ENCODE measurements around the gene GCNT4.

GCNT4 gene

DNA sequence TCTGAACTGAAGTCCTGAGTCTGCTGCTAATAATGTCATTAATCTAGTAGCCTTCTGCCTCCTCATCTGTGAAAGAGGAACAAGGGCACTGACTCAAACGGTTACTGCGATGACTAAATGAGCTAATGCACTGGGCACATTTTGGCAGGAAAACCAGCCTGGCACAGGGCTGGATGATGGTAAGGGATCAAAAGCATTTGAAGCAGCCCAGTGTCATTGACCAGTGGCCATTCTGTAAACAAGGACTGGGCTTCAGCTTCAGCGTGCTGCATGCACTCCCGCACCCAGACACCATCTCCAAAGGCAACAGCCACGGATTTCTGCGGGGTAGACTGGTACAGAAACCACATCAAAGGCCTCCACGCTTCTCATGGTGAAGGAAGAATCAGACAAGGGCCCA is 8.0 kb downstream of the GCNT4 start:
- H3K36me3 ChIP-seq (ENCODE audit: insufficient read depth, low read length), result peaks cover 15% of the 10 kb centered on the region
- no peak overlapping the region for H3K9ac ChIP-seq (ENCODE audit: low read depth, low read length)
- peaks cover 11% of the 10 kb centered on the region for H3K4me1 ChIP-seq (ENCODE audit: insufficient read depth, low read length)
- H3K9me3 ChIP-seq (ENCODE audit: control insufficient read depth, insufficient read depth, low read length), result no peaks in the 10 kb centered on the region

DNA sequence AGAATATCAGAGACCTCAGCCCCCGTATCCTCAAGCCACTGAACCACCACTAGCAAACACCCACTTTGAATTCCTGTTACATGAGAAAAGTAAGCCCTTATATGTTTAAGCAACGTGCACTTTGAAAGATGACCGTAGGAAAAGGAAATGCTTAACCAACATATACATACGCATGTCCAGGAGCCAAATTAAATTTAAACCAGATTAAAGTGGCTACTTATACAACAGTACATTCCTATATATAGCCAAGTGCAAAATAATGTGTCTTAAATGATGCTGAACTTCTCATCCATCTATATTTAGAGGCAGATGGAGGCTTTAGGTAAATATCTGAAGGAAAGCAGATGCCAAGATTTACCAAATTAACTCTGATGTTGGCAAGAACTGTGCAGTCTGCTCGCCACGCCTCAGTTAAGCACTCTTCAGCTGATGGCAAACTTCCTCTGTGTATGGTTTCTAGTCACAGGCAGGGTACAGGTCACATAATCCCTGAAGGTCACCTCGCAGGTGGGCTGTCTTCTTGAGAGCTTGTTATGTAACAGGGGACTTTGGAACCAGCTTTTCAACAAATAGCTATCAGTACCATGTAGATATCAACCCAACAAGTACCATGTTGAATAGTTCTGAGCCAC is 8.6 kb downstream of the GCNT4 start:
- Histone ChIP-seq H3K9ac (ENCODE audit: low read depth, low read length) (no peak overlapping the region), H3K9me3 (ENCODE audit: control insufficient read depth, insufficient read depth, low read length) (no peaks in the 10 kb centered on the region), H3K36me3 (ENCODE audit: insufficient read depth, low read length) (peaks cover 15% of the 10 kb centered on the region), H3K4me1 (ENCODE audit: insufficient read depth, low read length) (peaks cover 6% of the 10 kb centered on the region; the same call in 1 of the 2 replicates)

DNA sequence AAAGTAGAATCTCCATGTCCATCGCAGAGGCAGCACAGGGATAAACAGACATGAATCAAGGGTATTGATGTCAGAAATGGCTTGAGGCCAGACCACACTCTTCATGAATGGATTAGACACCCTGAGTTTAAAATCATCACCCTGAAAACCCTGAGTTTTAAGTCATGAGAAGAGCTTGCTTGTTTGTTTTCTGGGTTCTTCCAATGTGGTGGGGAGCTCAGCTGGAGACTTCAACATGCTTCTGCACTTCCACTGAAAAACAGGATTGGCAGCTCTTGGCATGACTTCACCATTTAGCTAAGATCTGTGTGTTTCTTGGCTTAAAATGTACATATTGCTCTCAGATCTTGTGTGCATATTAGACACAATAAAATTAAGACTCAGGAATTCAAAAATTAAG is 9.8 kb downstream of the GCNT4 start:
- Histone ChIP-seq H3K9ac (ENCODE audit: low read depth, low read length) (no peak overlapping the region), H3K36me3 (ENCODE audit: insufficient read depth, low read length) (peaks cover 15% of the 10 kb centered on the region), H3K4me1 (ENCODE audit: insufficient read depth, low read length) (no peaks in the 10 kb centered on the region), H3K9me3 (ENCODE audit: control insufficient read depth, insufficient read depth, low read length) (no peaks in the 10 kb centered on the region)

DNA sequence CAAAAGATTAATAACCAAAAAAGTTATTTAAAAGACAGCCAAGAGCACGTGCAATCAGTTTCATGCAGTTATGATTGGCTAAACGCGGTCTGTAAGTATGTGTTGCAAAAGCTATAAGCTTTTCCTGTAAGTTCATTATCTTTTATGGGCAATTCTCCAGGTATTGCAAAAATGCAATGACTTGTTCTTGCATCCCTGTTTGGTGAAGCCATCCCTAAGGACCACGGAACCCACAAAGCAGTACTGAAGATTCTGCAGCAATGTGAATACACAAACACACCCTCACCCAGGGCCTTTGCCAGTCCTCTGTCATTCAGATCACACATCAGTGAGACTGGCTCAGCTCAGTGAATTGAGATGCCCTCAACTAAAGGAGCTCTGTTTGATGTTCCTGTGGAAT is 11.4 kb downstream of the GCNT4 start:
- Histone ChIP-seq H3K9me3 (ENCODE audit: control insufficient read depth, insufficient read depth, low read length) (no peaks in the 10 kb centered on the region), H3K4me1 (ENCODE audit: insufficient read depth, low read length) (no peaks in the 10 kb centered on the region; the same call in 1 of the 2 replicates), H3K36me3 (ENCODE audit: insufficient read depth, low read length) (peaks cover 9% of the 10 kb centered on the region), H3K9ac (ENCODE audit: low read depth, low read length) (no peak overlapping the region)

DNA sequence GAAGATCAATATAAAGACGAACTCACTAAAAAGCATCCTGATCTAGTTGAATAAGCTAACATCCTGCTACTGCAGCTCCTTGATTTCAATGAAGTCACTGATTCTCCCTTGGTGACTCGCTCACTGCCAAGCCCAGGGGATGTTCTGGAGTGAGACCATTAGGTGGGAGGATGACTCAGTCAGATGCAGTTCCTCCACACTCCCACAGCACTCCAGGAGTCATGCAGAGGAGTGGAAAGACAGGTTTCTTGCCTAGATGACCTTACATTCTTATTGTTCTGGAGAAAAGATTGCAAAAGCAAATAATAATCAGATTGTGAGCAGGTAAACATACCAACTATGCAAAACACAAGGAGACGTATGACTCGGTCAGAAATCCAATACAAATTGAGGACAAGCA is 15.3 kb downstream of the GCNT4 start:
- H3K4me1 ChIP-seq (ENCODE audit: insufficient read depth, low read length), result no peaks in the 10 kb centered on the region; the same call in 1 of the 2 replicates
- no peak overlapping the region for H3K9ac ChIP-seq (ENCODE audit: low read depth, low read length)

DNA sequence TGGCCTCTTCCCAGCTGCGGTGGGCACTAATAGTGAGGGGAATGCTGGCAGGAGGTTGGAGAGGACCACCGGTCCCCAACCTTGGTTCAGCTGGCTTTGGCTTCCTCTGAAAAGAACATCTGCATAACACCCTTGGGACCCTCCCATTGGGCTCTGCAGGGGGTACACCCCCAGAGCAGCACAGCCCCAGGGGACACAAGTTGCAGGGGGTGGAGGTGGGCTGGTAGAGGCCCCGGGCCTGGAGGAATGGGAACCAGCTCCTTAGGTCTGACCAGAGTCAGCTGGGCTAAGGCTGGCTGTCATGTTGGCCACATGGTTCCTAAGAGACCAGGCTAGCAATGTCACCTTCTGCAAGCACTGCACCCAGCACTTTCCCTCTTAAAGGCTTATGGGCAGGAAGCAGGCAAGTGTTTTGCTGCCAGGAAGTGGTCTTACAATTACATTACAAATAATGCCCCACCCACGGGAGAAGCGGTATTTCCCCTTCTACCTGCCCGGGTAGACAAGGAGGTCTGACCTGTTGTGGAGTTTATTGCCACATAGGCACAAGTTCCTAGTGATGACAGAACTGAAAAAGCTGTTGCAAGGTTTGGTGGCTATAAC is 18.1 kb downstream of the GCNT4 start:
- Histone ChIP-seq H3K36me3 (ENCODE audit: insufficient read depth, low read length) (peaks cover under 1% of the 10 kb centered on the region; the same call in 1 of the 2 replicates), H3K9me3 (ENCODE audit: control insufficient read depth, insufficient read depth, low read length) (no peaks in the 10 kb centered on the region), H3K4me1 (ENCODE audit: insufficient read depth, low read length) (no peaks in the 10 kb centered on the region; the same call in 1 of the 2 replicates), H3K9ac (ENCODE audit: low read depth, low read length) (no peak overlapping the region)

More for the DNA sequence above, 15.3 kb downstream of the GCNT4 start:
- H3K36me3 ChIP-seq (ENCODE audit: insufficient read depth, low read length), result no peaks in the 10 kb centered on the region
- no peaks in the 10 kb centered on the region for H3K9me3 ChIP-seq (ENCODE audit: control insufficient read depth, insufficient read depth, low read length)

DNA sequence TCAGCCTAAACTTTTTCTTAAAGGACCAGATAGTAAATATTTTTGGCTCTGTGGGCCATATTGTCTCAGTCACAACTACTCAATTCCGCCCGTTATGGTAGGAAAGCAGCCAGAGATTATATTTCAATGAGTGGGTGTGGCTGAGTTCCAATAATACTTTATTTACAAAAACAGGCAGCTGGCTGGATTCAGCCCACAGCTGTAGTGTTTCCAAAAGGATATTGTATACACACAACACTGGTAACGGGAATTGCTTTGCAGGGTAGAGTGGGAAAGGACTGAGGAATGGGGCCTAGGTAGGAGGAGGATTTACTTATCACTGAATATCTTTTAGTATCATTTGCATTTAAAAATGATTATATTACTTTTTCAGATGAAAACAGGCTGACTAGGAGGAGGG is 21.0 kb downstream of the GCNT4 start:
- Histone ChIP-seq H3K4me1 (ENCODE audit: insufficient read depth, low read length) (no peaks in the 10 kb centered on the region), H3K9ac (ENCODE audit: low read depth, low read length) (no peak overlapping the region), H3K36me3 (ENCODE audit: insufficient read depth, low read length) (peaks cover 7% of the 10 kb centered on the region; the same call in 1 of the 2 replicates), H3K9me3 (ENCODE audit: control insufficient read depth, insufficient read depth, low read length) (no peaks in the 10 kb centered on the region)

DNA sequence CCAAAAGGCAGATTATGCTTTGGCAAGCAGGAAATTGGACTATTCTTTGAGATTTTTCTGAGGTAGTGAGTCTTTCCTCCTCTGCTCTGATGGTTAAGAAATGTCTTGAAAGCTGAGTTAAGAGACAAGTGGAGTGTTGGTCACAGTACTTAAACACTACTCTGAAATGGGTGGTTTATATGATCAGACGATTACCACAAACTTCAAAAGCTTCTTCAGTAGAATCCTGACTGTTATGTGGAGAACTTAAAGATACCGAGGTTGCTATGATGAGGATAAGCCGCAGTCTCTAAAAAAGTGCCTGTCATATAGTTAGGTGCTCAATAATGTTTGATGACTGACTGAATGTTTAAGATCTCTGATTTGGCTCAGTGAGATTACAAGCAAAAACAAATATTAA is 24.3 kb downstream of the GCNT4 start:
- Histone ChIP-seq H3K36me3 (ENCODE audit: insufficient read depth, low read length) (peaks cover 7% of the 10 kb centered on the region; the same call in 1 of the 2 replicates), H3K9me3 (ENCODE audit: control insufficient read depth, insufficient read depth, low read length) (no peaks in the 10 kb centered on the region), H3K4me1 (ENCODE audit: insufficient read depth, low read length) (no peaks in the 10 kb centered on the region), H3K9ac (ENCODE audit: low read depth, low read length) (no peak overlapping the region)

DNA sequence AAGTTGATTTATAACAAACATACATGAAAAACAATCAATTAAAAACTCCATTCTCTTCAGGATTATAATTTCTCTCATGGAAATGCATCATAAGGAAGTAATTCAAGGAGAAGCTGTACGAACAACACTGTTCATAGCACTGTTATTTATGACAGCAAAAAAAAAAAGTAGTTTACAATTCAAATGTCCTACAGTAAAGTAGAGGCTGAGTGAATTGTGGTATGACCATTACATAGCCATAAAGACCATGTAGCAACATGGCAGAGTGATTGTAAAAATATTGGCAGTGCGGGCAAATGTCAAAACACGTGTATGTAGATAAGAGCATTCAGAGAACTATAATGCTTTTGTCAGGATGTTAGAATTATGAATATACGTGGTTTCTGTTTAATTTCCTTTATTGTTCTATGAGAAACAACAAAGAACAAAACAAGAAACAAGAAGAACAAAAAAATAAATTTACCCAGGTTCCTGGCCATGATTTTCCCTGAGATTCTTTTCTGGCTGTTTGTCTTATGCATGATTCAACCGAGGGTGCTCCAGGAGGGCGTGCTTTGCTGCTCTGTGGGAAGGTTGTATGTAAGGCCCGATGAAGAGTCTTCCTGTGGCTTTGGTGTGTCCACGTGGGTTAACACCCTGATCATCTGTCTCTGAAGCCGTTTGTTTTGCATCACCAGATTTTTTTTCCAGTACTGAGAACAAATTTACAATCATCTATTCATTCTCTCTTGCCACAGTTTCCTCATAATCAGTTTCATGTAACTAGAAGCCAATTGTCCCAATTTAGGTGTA is 28.8 kb downstream of the GCNT4 start:
- no peaks in the 10 kb centered on the region for H3K9me3 ChIP-seq (ENCODE audit: control insufficient read depth, insufficient read depth, low read length)
- no peaks in the 10 kb centered on the region for H3K4me1 ChIP-seq (ENCODE audit: insufficient read depth, low read length)
- H3K36me3 ChIP-seq (ENCODE audit: insufficient read depth, low read length), result no peaks in the 10 kb centered on the region
- H3K9ac ChIP-seq (ENCODE audit: low read depth, low read length), result no peak overlapping the region

DNA sequence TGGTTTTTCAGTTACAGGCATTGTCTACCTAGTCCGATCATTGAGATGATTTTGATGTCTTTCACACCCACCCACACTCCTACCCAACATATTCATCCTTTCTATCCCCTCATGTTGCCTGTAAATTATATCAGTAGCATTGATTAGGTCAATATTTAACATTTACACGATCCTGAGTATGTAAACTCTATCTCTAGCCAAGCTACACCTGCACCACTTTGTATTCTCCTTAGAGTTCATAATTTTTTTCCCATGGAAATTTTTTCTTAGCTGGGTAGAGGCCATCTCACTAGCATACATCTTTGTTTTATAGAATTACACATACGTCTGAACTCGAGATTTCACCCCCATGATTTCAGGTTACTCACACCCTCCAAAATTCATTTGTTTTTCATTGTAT is 30.6 kb downstream of the GCNT4 start:
- Histone ChIP-seq H3K4me1 (ENCODE audit: insufficient read depth, low read length) (no peaks in the 10 kb centered on the region), H3K9me3 (ENCODE audit: control insufficient read depth, insufficient read depth, low read length) (no peaks in the 10 kb centered on the region), H3K9ac (ENCODE audit: low read depth, low read length) (no peak overlapping the region), H3K36me3 (ENCODE audit: insufficient read depth, low read length) (no peaks in the 10 kb centered on the region)

DNA sequence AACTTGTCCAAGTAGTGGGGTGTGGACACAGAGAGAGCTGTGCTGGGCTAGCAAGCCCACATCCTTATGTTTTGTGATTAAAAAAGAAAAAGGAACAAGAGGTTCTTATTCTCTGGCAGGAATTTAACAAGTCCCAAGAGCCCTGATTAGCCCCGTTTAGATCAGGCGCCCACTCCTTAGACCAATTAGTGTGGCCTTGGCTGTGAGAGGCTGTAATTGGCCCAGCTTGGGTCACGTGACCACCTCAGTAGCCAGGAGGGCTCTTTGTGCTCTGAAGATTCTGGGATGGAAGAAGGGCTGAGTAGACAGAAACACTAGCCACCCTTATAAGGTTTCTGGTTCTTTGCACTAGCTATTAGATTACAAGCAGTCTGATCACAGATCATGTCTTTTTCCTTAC is 31.1 kb downstream of the GCNT4 start:
- no peak overlapping the region for H3K9ac ChIP-seq (ENCODE audit: low read depth, low read length)
- no peaks in the 10 kb centered on the region for H3K36me3 ChIP-seq (ENCODE audit: insufficient read depth, low read length)

DNA sequence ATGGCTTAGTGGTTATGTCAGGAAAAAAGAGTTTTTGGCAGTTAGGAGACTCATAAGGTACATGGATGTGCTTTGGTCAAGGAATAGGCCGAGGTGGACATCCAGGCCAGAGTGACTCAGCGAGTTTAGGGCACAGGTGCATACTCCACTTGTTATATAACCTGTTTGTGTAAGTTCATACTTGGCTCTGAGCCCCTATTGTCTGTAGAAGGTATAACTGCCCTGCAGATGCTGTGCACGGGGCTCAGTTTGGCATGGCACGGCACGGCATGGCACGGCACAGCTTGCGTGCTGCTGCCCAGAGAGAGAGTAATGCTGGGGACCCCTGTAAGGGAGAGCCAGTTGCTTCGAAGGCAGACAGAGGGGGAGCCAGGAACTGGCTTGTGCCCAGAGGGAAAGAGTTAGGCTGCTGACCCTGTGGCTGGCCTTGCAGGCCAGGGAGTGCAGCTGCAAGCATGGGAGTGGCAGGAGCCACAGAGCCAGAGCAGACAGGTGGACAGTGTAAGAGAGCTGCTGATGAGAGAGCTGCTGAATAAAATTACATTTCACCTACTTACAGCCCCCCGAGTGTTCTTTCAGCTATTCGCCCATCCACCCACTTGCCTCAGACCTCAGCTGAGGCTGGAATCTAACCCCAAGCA is 32.2 kb downstream of the GCNT4 start:
- Histone ChIP-seq H3K9ac (ENCODE audit: low read depth, low read length) (no peak overlapping the region), H3K36me3 (ENCODE audit: insufficient read depth, low read length) (no peaks in the 10 kb centered on the region), H3K4me1 (ENCODE audit: insufficient read depth, low read length) (no peaks in the 10 kb centered on the region), H3K9me3 (ENCODE audit: control insufficient read depth, insufficient read depth, low read length) (no peaks in the 10 kb centered on the region)

More for the DNA sequence above, 31.1 kb downstream of the GCNT4 start:
- Histone ChIP-seq H3K9me3 (ENCODE audit: control insufficient read depth, insufficient read depth, low read length) (no peaks in the 10 kb centered on the region), H3K4me1 (ENCODE audit: insufficient read depth, low read length) (no peaks in the 10 kb centered on the region)

DNA sequence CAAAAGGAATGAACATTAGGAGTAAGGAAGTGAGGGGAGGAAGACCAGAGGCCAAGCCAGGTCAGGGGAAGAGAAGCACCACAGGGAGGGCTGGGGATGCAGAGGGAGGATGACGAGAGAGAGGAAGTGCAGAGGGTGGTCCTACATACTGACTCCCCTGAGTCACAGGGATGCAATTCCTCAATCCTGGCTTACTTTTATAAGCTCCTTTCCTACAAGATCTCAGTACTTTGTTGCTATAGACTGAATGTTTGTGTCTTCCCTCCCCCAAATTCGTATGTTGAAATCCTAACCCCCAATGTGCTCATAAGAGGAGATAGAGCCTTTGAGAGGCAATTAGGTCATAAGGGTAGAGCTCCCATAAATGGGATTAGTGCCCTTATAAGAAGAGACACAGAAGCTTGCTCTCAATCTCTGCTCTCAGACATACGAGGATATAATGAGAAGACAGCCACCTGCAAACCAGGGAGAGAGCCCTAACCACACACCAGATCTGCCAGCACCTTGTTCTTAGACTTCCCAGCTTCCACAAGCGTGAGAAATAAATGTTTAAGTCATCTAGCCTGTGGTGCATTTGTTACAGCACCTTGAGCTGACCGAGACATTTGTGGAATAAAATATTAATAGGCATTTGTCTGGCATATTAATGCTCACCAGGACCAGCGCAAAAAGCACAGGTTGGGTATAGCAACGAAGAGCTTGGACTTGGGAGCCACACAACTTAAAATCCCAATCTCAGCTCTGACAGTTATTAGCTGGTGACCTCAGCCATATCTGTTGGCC is 33.4 kb downstream of the GCNT4 start:
- H3K36me3 ChIP-seq (ENCODE audit: insufficient read depth, low read length), result no peaks in the 10 kb centered on the region
- no peak overlapping the region for H3K9ac ChIP-seq (ENCODE audit: low read depth, low read length)
- H3K9me3 ChIP-seq (ENCODE audit: control insufficient read depth, insufficient read depth, low read length), result no peaks in the 10 kb centered on the region
- no peaks in the 10 kb centered on the region for H3K4me1 ChIP-seq (ENCODE audit: insufficient read depth, low read length)

DNA sequence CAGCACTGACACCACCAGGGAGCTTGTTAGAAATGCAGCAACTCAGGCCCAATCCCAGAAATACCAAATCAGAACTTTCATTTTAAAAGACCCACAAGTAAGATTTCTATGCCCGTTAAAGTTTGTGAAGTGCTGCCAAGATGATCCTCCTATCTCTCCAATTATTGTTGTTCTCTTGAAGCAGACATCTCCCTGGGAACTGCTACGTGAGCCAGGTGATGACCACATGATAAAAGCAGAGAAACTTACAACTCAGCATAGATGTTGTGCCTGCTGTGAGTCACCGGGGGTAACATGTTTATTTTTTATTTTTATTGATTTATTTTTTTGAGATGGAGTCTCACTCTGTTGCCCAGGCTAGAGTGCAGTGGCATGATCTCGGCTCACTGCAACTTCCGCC is 34.4 kb downstream of the GCNT4 start:
- Histone ChIP-seq H3K9me3 (ENCODE audit: control insufficient read depth, insufficient read depth, low read length) (no peaks in the 10 kb centered on the region), H3K36me3 (ENCODE audit: insufficient read depth, low read length) (no peaks in the 10 kb centered on the region), H3K4me1 (ENCODE audit: insufficient read depth, low read length) (no peaks in the 10 kb centered on the region), H3K9ac (ENCODE audit: low read depth, low read length) (no peak overlapping the region)
